Skeletal muscle satellite cell (primary cell): ENCODE data around the gene NKAIN1.
A peak's percentile ranks its signal among the peaks of the same experiment; 100 is the strongest.

Source experiments
- H3K27me3 ChIP-seq: 2 replicates; pipeline ENCODE4 v1.7.0; 2013; ENCODE audit warnings: low read length; ENCODE audit not compliant: control insufficient read depth, insufficient read depth
- H3K36me3 ChIP-seq: 2 replicates; pipeline ENCODE4 v1.7.0; 2013; ENCODE audit warnings: mild to moderate bottlenecking, control low read depth, low read length; ENCODE audit not compliant: insufficient read depth
- H3K4me1 ChIP-seq: 2 replicates; pipeline ENCODE4 v1.7.0; 2013; ENCODE audit warnings: low read length; ENCODE audit not compliant: control insufficient read depth, insufficient read depth
- H3K4me2 ChIP-seq: 2 replicates; pipeline ENCODE4 v1.7.0; 2013; ENCODE audit warnings: mild to moderate bottlenecking, low read length
- H3K4me3 ChIP-seq: 2 replicates; pipeline ENCODE4 v1.7.0; 2013; ENCODE audit warnings: low read length
- H3K9ac ChIP-seq: 2 replicates; pipeline ENCODE4 v1.7.0; 2013; ENCODE audit warnings: mild to moderate bottlenecking, low read depth, low read length, moderate library complexity
- H3K9me3 ChIP-seq: replicated peaks from 2 replicates; pipeline ENCODE4 v1.7.0; 2013; ENCODE audit warnings: mild to moderate bottlenecking, control low read depth, low read length

The NKAIN1 gene

DNA sequence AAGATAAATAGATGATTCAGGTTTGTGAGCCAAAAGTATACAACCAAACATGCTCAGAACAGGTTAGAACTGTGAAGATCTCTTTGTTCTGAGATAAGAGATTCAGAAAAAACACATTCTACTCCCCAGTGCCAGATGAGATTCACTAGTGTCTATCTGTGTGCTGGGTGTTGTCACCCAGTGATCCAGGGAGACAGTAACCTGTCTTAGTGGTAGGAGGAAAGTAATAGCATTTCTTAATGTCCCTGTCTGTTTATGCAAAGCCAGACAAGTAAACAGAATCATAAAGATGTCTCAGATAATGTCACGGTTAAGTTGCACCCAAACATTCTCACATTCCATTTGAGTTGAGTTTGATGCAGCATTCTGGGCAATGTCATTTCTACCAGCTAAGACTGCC, 18.9 kb upstream of the NKAIN1 start:
- peaks cover 44% of the 10 kb centered on the region for H3K36me3 ChIP-seq
- H3K27me3 ChIP-seq: no peaks in the 10 kb centered on the region
- no peak overlapping the region for H3K9ac ChIP-seq
- H3K4me1 ChIP-seq: no peaks in the 10 kb centered on the region
- H3K9me3 ChIP-seq: no peaks in the 10 kb centered on the region
- no peak overlapping the region for H3K4me3 ChIP-seq
- H3K4me2 ChIP-seq: no peak overlapping the region

DNA sequence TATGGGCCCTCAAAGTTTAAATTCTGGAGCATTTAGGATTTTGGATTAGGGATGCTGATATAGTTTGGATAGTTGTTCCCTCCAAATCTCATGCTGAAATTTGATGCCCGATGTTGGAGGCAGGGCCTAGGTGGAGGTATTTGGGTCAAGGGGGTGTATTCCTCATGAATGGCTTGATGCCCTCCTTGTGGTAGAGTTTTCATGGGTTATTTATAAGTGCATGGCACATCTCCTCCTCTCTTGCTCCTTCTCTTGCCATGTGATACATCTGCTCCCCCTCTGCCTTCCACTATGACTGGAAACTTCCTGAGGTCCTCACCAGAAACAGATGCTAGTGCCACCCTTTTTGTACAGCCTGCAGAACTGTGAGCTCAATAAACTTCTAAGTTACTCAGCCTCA, 17.5 kb upstream of the NKAIN1 start:
- peaks cover 40% of the 10 kb centered on the region for H3K36me3 ChIP-seq
- no peaks in the 10 kb centered on the region for H3K4me1 ChIP-seq
- no peaks in the 10 kb centered on the region for H3K27me3 ChIP-seq
- no peak overlapping the region for H3K4me2 ChIP-seq
- H3K9me3 ChIP-seq: no peaks in the 10 kb centered on the region
- no peak overlapping the region for H3K4me3 ChIP-seq
- no peak overlapping the region for H3K9ac ChIP-seq

DNA sequence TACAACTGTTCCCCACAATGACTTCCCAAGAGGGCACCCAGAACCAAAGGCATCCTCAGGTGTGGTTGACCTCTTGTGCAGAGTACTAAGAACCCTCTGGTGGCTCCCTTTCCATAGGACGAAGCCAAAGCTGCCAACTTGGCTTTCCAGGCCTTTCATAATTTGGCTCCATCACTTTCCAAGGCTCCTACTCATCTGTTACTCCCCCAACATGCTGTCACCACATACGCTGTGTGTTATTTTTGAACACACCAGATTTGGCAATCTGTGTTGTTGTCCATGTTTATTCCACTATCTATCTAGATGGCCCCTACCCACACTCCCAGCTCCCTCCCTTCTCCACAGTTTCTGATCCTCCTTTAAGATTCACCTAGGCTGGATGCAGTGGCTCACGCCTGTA, 10.2 kb upstream of the NKAIN1 start:
- Histone ChIP-seq H3K4me1 (no peaks in the 10 kb centered on the region), H3K9ac (no peak overlapping the region), H3K4me2 (no peak overlapping the region), H3K27me3 (no peaks in the 10 kb centered on the region), H3K9me3 (no peaks in the 10 kb centered on the region), H3K36me3 (no peaks in the 10 kb centered on the region), H3K4me3 (no peak overlapping the region)

DNA sequence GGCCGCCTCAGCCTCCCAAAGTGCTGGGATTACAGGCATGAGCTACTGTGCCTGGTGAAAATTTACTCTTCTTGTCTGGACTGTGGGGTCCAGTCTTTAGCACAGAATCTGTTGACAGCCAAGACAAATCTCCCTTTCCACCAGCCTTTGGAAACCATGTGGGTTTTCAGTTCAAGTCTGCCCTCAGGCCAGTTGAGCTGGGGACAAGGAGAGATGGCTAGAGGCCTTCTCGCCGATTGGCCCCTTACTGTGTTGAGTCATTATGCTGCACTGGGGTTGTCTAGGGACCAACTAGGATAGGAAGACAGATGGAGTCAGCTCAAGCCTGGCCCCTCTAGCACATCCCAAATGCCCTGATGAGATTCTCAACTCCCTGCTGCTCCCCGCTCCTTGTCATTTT, 8.6 kb upstream of the NKAIN1 start:
- Histone ChIP-seq H3K4me1 (no peaks in the 10 kb centered on the region), H3K27me3 (peaks cover 8% of the 10 kb centered on the region), H3K9me3 (no peaks in the 10 kb centered on the region), H3K9ac (no peak overlapping the region), H3K4me2 (no peak overlapping the region), H3K4me3 (no peak overlapping the region), H3K36me3 (no peaks in the 10 kb centered on the region)

DNA sequence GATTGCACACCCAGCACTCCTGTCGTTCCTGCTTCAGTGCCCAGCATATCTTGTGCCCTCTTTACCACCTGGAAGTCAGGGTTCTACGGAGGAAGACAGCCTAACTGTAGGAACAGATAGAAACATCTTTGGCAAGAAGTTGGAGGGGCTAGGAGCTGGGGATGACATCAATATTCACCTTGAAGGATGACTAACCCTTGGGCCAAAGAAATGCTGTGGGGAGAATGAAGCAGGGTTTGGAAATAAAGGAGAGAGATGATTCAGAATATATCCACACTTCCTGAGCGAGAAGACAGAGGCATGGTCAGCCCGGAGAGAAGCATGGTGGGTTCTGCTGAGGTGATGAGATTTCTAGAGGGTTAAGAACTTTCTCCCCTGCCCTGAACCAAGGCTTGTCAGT, 4.6 kb upstream of the NKAIN1 start:
- H3K9me3 ChIP-seq: no peaks in the 10 kb centered on the region
- H3K27me3 ChIP-seq: peaks cover 25% of the 10 kb centered on the region
- H3K4me3 ChIP-seq: no peak overlapping the region
- no peak overlapping the region for H3K4me2 ChIP-seq
- H3K36me3 ChIP-seq: no peaks in the 10 kb centered on the region
- no peak overlapping the region for H3K9ac ChIP-seq
- no peaks in the 10 kb centered on the region for H3K4me1 ChIP-seq

DNA sequence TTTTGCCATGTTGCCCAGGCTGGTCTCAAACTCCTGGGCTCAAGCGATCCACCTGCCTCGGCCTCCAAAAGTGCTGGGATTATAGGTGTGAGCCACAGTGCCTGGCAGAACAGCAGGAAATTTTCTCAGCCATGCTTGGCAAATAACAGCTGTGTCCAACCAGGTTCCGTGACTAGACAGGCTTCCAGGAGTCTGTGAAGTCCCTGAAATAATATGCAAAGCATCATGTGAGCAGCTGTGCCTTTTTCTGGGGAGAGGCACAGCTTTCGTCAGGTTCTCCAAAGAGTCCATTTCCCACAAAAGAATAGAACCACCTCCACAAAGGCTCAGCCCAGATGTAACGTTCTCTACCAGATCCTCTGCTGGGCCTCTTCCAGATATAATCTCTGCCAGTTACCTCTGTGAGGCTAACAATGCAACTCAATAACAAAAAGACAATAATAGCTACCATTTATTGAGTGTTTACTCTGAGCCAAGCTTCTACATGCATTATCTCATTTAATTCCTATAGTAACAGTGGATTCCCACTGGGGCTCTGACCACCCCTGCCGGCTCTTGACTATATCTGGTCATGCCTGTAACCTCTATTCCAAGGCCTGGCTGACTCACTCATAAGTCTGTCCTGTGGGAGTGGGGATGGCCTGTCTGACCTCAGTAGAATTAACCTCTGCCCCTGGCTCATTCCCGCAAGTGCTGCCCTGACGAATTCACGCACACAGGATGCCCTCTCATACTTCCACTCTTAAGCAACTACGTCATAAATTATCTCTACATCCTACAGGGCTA, 4.0 kb upstream of the NKAIN1 start:
- Histone ChIP-seq H3K4me1 (peaks cover 5% of the 10 kb centered on the region), H3K4me2 (no peak overlapping the region), H3K9me3 (no peaks in the 10 kb centered on the region), H3K36me3 (no peaks in the 10 kb centered on the region), H3K4me3 (no peak overlapping the region), H3K9ac (no peak overlapping the region), H3K27me3 (peaks cover 31% of the 10 kb centered on the region)

DNA sequence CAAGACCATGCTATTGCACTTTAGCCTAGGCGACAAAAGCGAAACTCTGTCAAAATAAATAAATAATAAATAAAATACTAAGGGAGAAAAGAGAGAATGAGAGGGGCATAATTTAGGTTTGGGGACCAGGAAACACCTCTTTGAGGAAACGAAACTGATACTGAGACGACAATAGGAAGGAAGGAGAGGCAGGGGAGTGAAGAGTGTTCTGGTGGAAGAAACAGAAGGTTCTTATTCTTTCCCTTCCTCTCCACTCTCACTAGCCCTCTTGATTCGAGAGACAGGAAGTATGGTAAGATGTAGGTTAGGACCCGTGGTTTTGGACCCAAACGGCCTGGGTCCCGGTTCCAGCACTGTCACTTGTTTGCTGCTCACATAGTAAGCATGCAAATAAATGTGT, 1.6 kb upstream of the NKAIN1 start:
- Histone ChIP-seq H3K36me3 (no peaks in the 10 kb centered on the region), H3K9ac (no peak overlapping the region), H3K4me1 (peaks cover 7% of the 10 kb centered on the region), H3K4me2 (no peak overlapping the region), H3K4me3 (no peak overlapping the region), H3K27me3 (peaks cover 53% of the 10 kb centered on the region), H3K9me3 (no peaks in the 10 kb centered on the region)

DNA sequence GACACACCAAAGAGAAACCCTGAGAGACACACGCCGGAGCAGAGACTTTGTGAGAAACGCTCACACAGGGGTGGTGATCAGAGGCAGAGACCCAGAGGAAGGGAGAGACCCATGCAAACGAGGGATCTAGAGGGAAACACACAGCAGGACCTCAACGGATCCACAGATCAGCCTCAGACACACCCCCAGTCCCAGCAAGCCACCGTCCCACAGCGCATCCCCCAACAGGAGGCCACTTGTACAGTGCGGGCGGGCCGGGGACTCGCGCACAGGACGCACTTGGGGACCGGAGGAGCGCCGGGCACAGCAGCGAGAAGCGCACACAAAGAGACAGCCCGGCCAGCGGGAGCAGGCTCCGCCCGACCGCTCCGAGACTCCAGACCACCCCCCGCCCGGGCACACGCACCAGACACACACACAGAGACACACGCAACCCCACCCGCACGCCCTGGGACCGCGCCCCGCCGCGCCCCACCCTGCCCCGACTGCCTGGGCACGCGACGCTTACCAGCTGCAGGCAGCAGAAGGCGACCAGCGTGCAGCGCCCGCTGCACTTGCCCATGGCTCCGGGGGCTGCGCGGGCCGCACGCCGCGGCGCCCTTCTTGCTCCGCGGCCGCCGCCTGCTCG, 587 bp downstream of the NKAIN1 start:
- no peaks in the 10 kb centered on the region for H3K9me3 ChIP-seq
- H3K9ac ChIP-seq: no peak overlapping the region
- peaks cover 74% of the 10 kb centered on the region for H3K27me3 ChIP-seq
- H3K36me3 ChIP-seq: no peaks in the 10 kb centered on the region
- H3K4me2 ChIP-seq: peak overlapping the region; percentile 72
- peaks cover 7% of the 10 kb centered on the region for H3K4me1 ChIP-seq
- peak overlapping the region; percentile 57 for H3K4me3 ChIP-seq

DNA sequence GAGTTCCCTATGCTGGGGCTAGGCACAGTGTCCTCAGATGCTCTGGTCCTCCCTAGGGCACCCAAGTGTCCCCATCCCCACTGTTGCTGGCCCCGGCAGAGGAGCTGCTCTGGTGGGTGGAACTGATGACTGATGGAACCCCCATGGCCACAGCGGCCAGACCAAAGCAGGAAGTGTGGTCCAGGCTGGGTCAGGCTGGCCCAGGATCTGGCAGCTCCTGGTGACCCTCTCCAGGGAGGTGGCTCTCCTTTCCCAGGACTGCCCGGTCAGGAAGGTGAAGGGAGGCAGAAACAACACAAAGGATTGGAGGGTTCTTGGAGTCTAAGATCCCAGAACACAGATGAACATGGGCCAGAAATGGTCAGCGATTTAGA, 1.1 kb downstream of the NKAIN1 start:
- Histone ChIP-seq H3K9me3 (no peaks in the 10 kb centered on the region), H3K27me3 (peaks cover 74% of the 10 kb centered on the region), H3K4me2 (peak overlapping the region; percentile 72), H3K36me3 (no peaks in the 10 kb centered on the region), H3K9ac (no peak overlapping the region), H3K4me3 (no peak overlapping the region), H3K4me1 (peaks cover 7% of the 10 kb centered on the region)

DNA sequence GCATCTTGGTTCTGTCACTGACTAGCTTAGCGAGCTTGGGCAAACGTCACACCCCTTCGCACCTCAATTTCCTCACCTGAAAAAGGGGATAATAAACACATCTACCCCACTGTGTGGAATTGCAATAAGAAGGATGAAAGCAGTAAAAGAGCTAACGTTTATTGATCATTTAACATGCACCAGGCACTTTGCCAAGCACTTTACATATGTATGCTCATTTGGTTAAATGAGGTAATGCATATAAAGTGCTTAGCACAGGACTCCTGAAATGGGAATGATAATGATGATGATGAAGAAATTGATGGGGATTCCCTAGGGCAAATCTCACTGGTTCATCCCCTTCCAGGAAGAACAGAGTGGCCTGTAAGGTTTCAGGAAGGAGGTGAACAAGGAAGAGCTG, 4.8 kb downstream of the NKAIN1 start:
- Histone ChIP-seq H3K4me1 (peaks cover 7% of the 10 kb centered on the region), H3K4me2 (no peak overlapping the region), H3K9me3 (no peaks in the 10 kb centered on the region), H3K9ac (no peak overlapping the region), H3K27me3 (peaks cover 60% of the 10 kb centered on the region), H3K4me3 (no peak overlapping the region), H3K36me3 (no peaks in the 10 kb centered on the region)

DNA sequence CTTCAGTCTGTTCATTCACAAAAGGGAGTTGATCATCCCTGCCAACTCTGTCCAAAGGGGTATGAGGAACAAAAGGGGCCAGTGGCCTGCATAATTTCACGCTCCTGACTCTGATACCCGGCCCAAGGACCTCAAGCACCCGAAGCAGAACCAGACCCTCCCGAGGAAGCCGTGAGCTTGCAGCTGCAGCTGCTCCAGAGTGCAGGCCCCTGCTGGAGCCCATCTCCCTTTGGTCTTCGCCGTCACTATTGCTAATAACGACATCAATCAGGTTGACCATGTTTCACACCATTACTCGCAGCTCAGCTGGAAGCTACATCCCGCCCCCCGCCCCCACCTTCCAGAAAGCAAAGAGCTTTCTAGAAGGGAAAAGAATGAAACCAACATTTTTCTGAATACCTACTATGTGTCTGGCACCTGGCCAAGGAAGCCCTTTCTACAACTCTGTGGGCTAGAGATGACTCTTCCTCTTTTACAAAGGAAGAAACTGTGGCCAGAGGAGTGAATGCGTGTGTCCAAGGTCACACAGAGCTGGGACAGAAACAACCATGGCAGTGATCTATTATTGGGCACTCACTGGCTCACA, 5.5 kb downstream of the NKAIN1 start:
- no peak overlapping the region for H3K4me2 ChIP-seq
- H3K27me3 ChIP-seq: peaks cover 66% of the 10 kb centered on the region
- H3K9me3 ChIP-seq: no peaks in the 10 kb centered on the region
- no peak overlapping the region for H3K9ac ChIP-seq
- no peaks in the 10 kb centered on the region for H3K36me3 ChIP-seq
- H3K4me3 ChIP-seq: no peak overlapping the region
- H3K4me1 ChIP-seq: peaks cover 6% of the 10 kb centered on the region

DNA sequence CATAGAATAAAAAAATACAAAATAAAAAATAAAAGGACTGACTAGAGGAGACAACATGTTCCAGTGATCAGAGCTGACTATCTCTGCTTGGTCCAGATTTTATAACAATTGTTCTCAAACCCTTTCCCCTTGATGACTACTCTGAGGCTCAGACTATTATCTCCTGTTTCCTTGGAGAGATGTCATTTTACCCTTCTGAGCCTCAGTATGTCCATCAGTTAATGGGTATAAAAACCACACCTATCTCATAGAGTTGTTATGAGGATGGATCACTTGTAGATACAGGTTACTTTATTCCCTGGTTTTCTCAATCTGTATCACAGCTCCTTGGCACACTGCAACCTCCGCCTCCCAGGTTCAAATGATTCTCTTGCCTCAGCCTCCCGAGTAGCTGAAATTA, 7.0 kb downstream of the NKAIN1 start:
- Histone ChIP-seq H3K9me3 (no peaks in the 10 kb centered on the region), H3K4me2 (no peak overlapping the region)

More for the DNA sequence above, 7.0 kb downstream of the NKAIN1 start:
- Histone ChIP-seq H3K27me3 (peaks cover 59% of the 10 kb centered on the region), H3K4me3 (no peak overlapping the region), H3K4me1 (no peaks in the 10 kb centered on the region), H3K9ac (no peak overlapping the region), H3K36me3 (no peaks in the 10 kb centered on the region)
